GM18870 (cell line): ENCODE results near the gene MOCS2.
"Not testable (repeated sequence)": the region's sequence is repeated elsewhere in the genome, so short reads cannot be mapped to it uniquely, and the experiment has no call there.

Source experiments
- ATAC-seq: cut with Tn5 transposase; IDR thresholded peaks from one replicate; pipeline ENCODE4 v1.9.1; 2021; ENCODE audit warnings: moderate library complexity; ENCODE audit not compliant: unreplicated experiment

Gene MOCS2

GRCh38 chr5:53109443-53110127 is at the start of gene MOCS2:
TSS of gene MOCS2 (minus strand) at chr5:53109757. CDS start at chr5:53107174, 2,583 bp downstream.
- ATAC-seq: peak; percentile 86

- no peak for ATAC-seq
Measured at GRCh38 chr5:53151713-53152458, 42.3 kb upstream of the MOCS2 start.

GRCh38 chr5:53133020-53133419 is 23.5 kb upstream of the MOCS2 start:
- ATAC-seq: no peak

GRCh38 chr5:53130266-53130665 is 20.7 kb upstream of the MOCS2 start:
- no peak for ATAC-seq

GRCh38 chr5:53128481-53128880 is 18.9 kb upstream of the MOCS2 start:
- no peak for ATAC-seq

GRCh38 chr5:53127107-53127506 is 17.6 kb upstream of the MOCS2 start:
- ATAC-seq: no peak

- no peak for ATAC-seq
Measured at GRCh38 chr5:53126521-53126920, 17.0 kb upstream of the MOCS2 start.

- ATAC-seq: no peak
Measured at GRCh38 chr5:53123702-53124101, 14.1 kb upstream of the MOCS2 start.

GRCh38 chr5:53120165-53120564 is 10.6 kb upstream of the MOCS2 start:
- ATAC-seq: no peak

- ATAC-seq: no peak
Measured at GRCh38 chr5:53118879-53119278, 9.3 kb upstream of the MOCS2 start.

GRCh38 chr5:53116597-53116996 is 7.0 kb upstream of the MOCS2 start:
- no peak for ATAC-seq

GRCh38 chr5:53114988-53115387 is 5.4 kb upstream of the MOCS2 start:
- ATAC-seq: no peak

GRCh38 chr5:53113947-53114346 is 4.4 kb upstream of the MOCS2 start:
- no peak for ATAC-seq

- no peak for ATAC-seq
Measured at GRCh38 chr5:53112909-53113308, 3.4 kb upstream of the MOCS2 start.

- not testable (repeated sequence) for ATAC-seq
Measured at GRCh38 chr5:53112307-53112706, 2.8 kb upstream of the MOCS2 start.

GRCh38 chr5:53111139-53111538 is 1.6 kb upstream of the MOCS2 start:
- no peak for ATAC-seq

- peak; percentile 19 for ATAC-seq
Measured at GRCh38 chr5:53110156-53110555, 599 bp upstream of the MOCS2 start.

- ATAC-seq: peak; percentile 27
Measured at GRCh38 chr5:53109056-53109442, 508 bp downstream of the MOCS2 start.

- no peak for ATAC-seq
Measured at GRCh38 chr5:53105611-53106300, 3.8 kb downstream of the MOCS2 start.

- ATAC-seq: no peak
Measured at GRCh38 chr5:53100606-53101005, 9.0 kb downstream of the MOCS2 start.

- ATAC-seq: no peak
Measured at GRCh38 chr5:53099546-53099945, 10.0 kb downstream of the MOCS2 start.
